K562 (cell line): ENCODE data around the gene SORCS2. TPM values are rescaled to one million over a fixed set of nuclear protein-coding genes. Genes with fewer than 3 reads are reported as not detected.

Experiments used
- ATAC-seq: fragments of 200-7000 bp; cut with Tn5 transposase; 3 replicates; pipeline ENCODE4 v1.9.1; 2020; ENCODE audit warnings: moderate library complexity
- BruUV-seq: library from RNA; stranded (reverse); fragments of 400-500 nt; replicated peaks from 2 replicates; lab custom pipeline; 2021; lab: Mats Ljungman, UMichigan
- CTCF ChIA-PET: fragments of 300-600 bp; formaldehyde crosslinking; extraction: SDS; loops from one replicate; lab custom pipeline; 2021; ENCODE audit warnings: low intra/inter-chr PET ratio; lab: Yijun Ruan, JAX
- POLR2A ChIA-PET: fragments of 300-600, 350-650 bp; sonication (Branson Sonifier 250); formaldehyde crosslinking; extraction: SDS; loops from one replicate; lab custom pipeline; 2021; ENCODE audit warnings: antibody characterized with exemption, inconsistent platforms; lab: Yijun Ruan, JAX
- DNase-seq, 4 experiments: peaks; one replicate each; pipeline versions ENCODE4 v3.0.0 to v3.0.0-alpha.2; 2011 to 2018; ENCODE audit warnings: low spot score in 3 of 4, mixed read lengths in 3 of 4; ENCODE audit errors: extremely low read depth in 1 of 4
- FAIRE-seq: peaks from 2 replicates; lab custom pipeline; 2011; peaks lifted over from hg19 to GRCh38; lab: Jason Lieb, UNC
- H2AFZ ChIP-seq: 2 replicates; pipeline ENCODE4 v1.6.0; 2011; ENCODE audit warnings: low read depth, low read length, control low read depth, inconsistent platforms
- H3K27ac ChIP-seq: fragments of 200-600 bp; 3 replicates; pipeline ENCODE4 v1.8.0; 2011; ENCODE audit warnings: low read depth, mild to moderate bottlenecking, control low read depth, inconsistent platforms, low read length, moderate library complexity, mixed read lengths; ENCODE audit errors: extremely low read depth
- H3K27me3 ChIP-seq, 2 experiments: fragments of 300-600 bp in 1 of 2; 2 replicates in 1 of 2; 3 replicates in 1 of 2; pipeline versions ENCODE4 v1.6.0 to v1.8.0; 2011; ENCODE audit warnings: inconsistent platforms in 2 of 2, low read length in 2 of 2, mild to moderate bottlenecking in 1 of 2, mixed read lengths in 1 of 2, moderate library complexity in 1 of 2; ENCODE audit not compliant: control insufficient read depth in 2 of 2, insufficient read depth in 2 of 2
- H3K36me3 ChIP-seq: fragments of 300-600 bp; 3 replicates; pipeline ENCODE4 v1.8.0; 2011; ENCODE audit warnings: mild to moderate bottlenecking, low read length, inconsistent platforms; ENCODE audit not compliant: control insufficient read depth, insufficient read depth
- H3K4me1 ChIP-seq, 2 experiments: fragments of 200-600 bp in 1 of 2; replicated peaks in 1 of 2; 2 replicates in 1 of 2; 3 replicates in 1 of 2; pipeline versions ENCODE4 v1.5.1 to v1.8.0; 2011; ENCODE audit warnings: inconsistent platforms in 2 of 2, low read length in 2 of 2, mild to moderate bottlenecking in 1 of 2, mixed read lengths in 1 of 2, moderate library complexity in 1 of 2; ENCODE audit not compliant: control insufficient read depth in 2 of 2, insufficient read depth in 2 of 2
- H3K4me2 ChIP-seq: 2 replicates; pipeline ENCODE4 v1.6.1; 2011; ENCODE audit warnings: low read length, control low read depth, inconsistent platforms, mixed read lengths; ENCODE audit not compliant: insufficient read depth
- H3K4me3 ChIP-seq: fragments of 200-600 bp; sonication (generic), shearing (Covaris generic); 2 replicates; pipeline ENCODE4 v1.5.1; 2016; ENCODE audit warnings: control low read depth, inconsistent platforms
- H3K79me2 ChIP-seq: fragments of 200-600 bp; 3 replicates; pipeline ENCODE4 v1.8.0; 2011; ENCODE audit warnings: low read length, inconsistent platforms; ENCODE audit not compliant: control insufficient read depth, insufficient read depth
- H3K9ac ChIP-seq, 2 experiments: 2 replicates each; pipeline versions ENCODE4 v1.6.0 to v1.6.1; 2011; ENCODE audit warnings: low read depth in 2 of 2, low read length in 2 of 2, control low read depth in 1 of 2, inconsistent platforms in 1 of 2, mild to moderate bottlenecking in 1 of 2, mixed read lengths in 1 of 2; ENCODE audit not compliant: insufficient read depth in 1 of 2
- H3K9me1 ChIP-seq: one replicate; pipeline ENCODE4 v1.6.0; 2011; ENCODE audit warnings: inconsistent platforms, mild to moderate bottlenecking, low read length, moderate library complexity; ENCODE audit not compliant: control insufficient read depth, insufficient read depth
- H3K9me3 ChIP-seq: replicated peaks from 2 replicates; pipeline ENCODE4 v1.5.1; 2011; ENCODE audit warnings: low read depth, low read length, inconsistent platforms; ENCODE audit not compliant: control insufficient read depth, insufficient read depth
- H4K20me1 ChIP-seq: replicated peaks from 2 replicates; pipeline ENCODE4 v1.6.1; 2011; ENCODE audit warnings: low read length, inconsistent platforms, mixed read lengths; ENCODE audit not compliant: control insufficient read depth, insufficient read depth
- CREB1 ChIP-seq, 2 experiments: sonication (generic) in 1 of 2; formaldehyde crosslinking in 1 of 2; IDR thresholded peaks; 2 replicates each; pipeline versions ENCODE4 v1.6.1 to v1.8.0; 2012 to 2022; ENCODE audit warnings: inconsistent platforms in 1 of 2, mild to moderate bottlenecking in 1 of 2, missing genetic modification reagents in 1 of 2, moderate library complexity in 1 of 2
- DNMT1 ChIP-seq: fragments of 450-650 bp; IDR thresholded peaks from 2 replicates; pipeline ENCODE4 v1.6.1; 2016; ENCODE audit warnings: antibody characterized with exemption, mild to moderate bottlenecking
- HDGF ChIP-seq: fragments of 450-650 bp; IDR thresholded peaks from 2 replicates; pipeline ENCODE4 v1.6.1; 2016
- NCOA2 ChIP-seq, 2 experiments: fragments of 450-650 bp; IDR thresholded peaks; 2 replicates each; pipeline ENCODE4 v1.6.1; 2018; ENCODE audit warnings: mild to moderate bottlenecking in 2 of 2, moderate library complexity in 1 of 2; ENCODE audit not compliant: partially characterized antibody in 2 of 2
- SMAD1 ChIP-seq: fragments of 150-350 bp; IDR thresholded peaks from 2 replicates; pipeline ENCODE4 v1.6.1; 2014; ENCODE audit warnings: low read length, low read depth; ENCODE audit not compliant: partially characterized antibody
- ZNF133 ChIP-seq: fragments of 250-450 bp; sonication (Bioruptor Pico); IDR thresholded peaks from 2 replicates; pipeline ENCODE4 v1.4.0; 2020; ENCODE audit warnings: mild to moderate bottlenecking
- ZNF23 ChIP-seq: fragments of 250-450 bp; sonication (Bioruptor Pico); IDR thresholded peaks from 2 replicates; pipeline ENCODE4 v1.4.0; 2020; ENCODE audit warnings: mild to moderate bottlenecking
- ZNF639 ChIP-seq, 2 experiments: fragments of 200-800 bp in 1 of 2; sonication (Bioruptor generic) in 1 of 2; sonication (generic) in 1 of 2; formaldehyde crosslinking in 1 of 2; IDR thresholded peaks in 1 of 2; conservative IDR thresholded peaks in 1 of 2; 2 replicates each; pipeline versions ENCODE4 v1.5.0 to v1.6.1; 2016 to 2020; ENCODE audit warnings: missing compliant biosample characterization in 1 of 2, missing genetic modification characterization in 1 of 2, missing genetic modification reagents in 1 of 2
- WGBS: fragments of 100-300 bp; shearing (Covaris generic); methylation state at CpG from one replicate; pipeline ENCODE4 v1.1.6; 2016; ENCODE audit warnings: low coverage, mixed read lengths; ENCODE audit not compliant: insufficient coverage; ENCODE audit errors: missing lambda C conversion rate; 5-methylcytosine and 5-hydroxymethylcytosine counted together
- in situ Hi-C: fragments of 300-500 bp; cut with MboI; formaldehyde crosslinking; loops from 4 replicates; pipeline ENCODE4 v1.15.0; 2018; ENCODE audit warnings: inconsistent platforms, mixed read lengths
- intact Hi-C: fragments of 100-400 bp; cut with micrococcal nuclease; formaldehyde crosslinking; loops from 2 replicates; pipeline ENCODE4 v1.14.2; 2022
- polyA plus RNA-seq, 8 experiments: library from polyadenylated mRNA; depleted of rRNA in 4 of 8; stranded (reverse) in 5 of 8; unstranded in 3 of 8; fragments of >200 nt; fragmentation: Nextera tagmentation in 2 of 8; fragmentation: Illumina TruSeq in 1 of 8; extraction: Ambion mirVana in 2 of 8; extraction: Trizol in 1 of 8; gene quantifications; 2 replicates each; pipeline versions ENCODE4 v1.2.1 to v1.2.3, GENCODE V29; 2011 to 2014; ENCODE audit warnings: inconsistent platforms in 1 of 8, missing spikeins in 1 of 8
- total RNA-seq, 7 experiments: library from RNA; depleted of rRNA in 6 of 7; stranded (reverse); fragments of >200 nt in 6 of 7; fragmentation: Illumina TruSeq in 2 of 7; extraction: Trizol in 2 of 7; gene quantifications; 2 replicates each; pipeline versions ENCODE4 v1.2.1 to v1.2.3, GENCODE V29; 2011 to 2021; ENCODE audit warnings: low replicate concordance in 1 of 7
- TF ChIP-seq, protein P1 (sequence below): fragments of 250-450 bp; sonication (Bioruptor Pico); IDR thresholded peaks from 2 replicates; pipeline ENCODE4 v1.8.0; 2022; ENCODE audit warnings: inconsistent platforms, mild to moderate bottlenecking, moderate library complexity, borderline replicate concordance

The SORCS2 gene
- total and polyA plus RNA-seq, 9 of the 15 experiments (the other 6 are each of a cell fraction or from before 2014, with no cell fraction given), result not detected

- BruUV-seq, result no TSS peak
- CTCF ChIA-PET, result no interaction called here
- Histone ChIP-seq H3K9ac (no peak overlapping the region; a peak in 1 of 4 replicates), H3K9me3 (no peaks in the 10 kb centered on the region), H4K20me1 (peaks cover 21% of the 10 kb centered on the region; the same call in 1 of the 2 replicates), H3K9me1 (no peaks in the 10 kb centered on the region), H3K4me2 (no peak overlapping the region), H3K27me3 (peaks cover 5 to 64% of the 10 kb centered on the region in 2 experiments; a peak in 4 of 5 replicates), H3K4me3 (no peak overlapping the region), H2AFZ (no peak overlapping the region), H3K36me3 (no peaks in the 10 kb centered on the region), H3K27ac (no peak overlapping the region), H3K4me1 (no peaks in the 10 kb centered on the region), H3K79me2 (no peaks in the 10 kb centered on the region)
- in situ Hi-C loops, result no loop called here
- FAIRE-seq (no peak), DNase-seq (no peak), ATAC-seq (no peak)
- WGBS, result 3% methylated on average over 24 of the region's 24 CpGs
- POLR2A ChIA-PET, result interaction anchor here (0.6 kb wide), 3 partner anchors 41 to 1659 kb away, joined by 3 to 4 read pairs (median 3); no protein-coding TSS in a partner anchor
- intact Hi-C loops, result no loop called here
- no peak for TF ChIP-seq ZNF133 (CRISPR knock-in tag)
- TF ChIP-seq, protein P1, sequence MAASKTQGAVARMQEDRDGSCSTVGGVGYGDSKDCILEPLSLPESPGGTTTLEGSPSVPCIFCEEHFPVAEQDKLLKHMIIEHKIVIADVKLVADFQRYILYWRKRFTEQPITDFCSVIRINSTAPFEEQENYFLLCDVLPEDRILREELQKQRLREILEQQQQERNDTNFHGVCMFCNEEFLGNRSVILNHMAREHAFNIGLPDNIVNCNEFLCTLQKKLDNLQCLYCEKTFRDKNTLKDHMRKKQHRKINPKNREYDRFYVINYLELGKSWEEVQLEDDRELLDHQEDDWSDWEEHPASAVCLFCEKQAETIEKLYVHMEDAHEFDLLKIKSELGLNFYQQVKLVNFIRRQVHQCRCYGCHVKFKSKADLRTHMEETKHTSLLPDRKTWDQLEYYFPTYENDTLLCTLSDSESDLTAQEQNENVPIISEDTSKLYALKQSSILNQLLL, result no peak
- TF ChIP-seq SMAD1, result no peak
- TF ChIP-seq DNMT1, result no peak
- no peak for TF ChIP-seq ZNF23 (CRISPR knock-in tag)
- no peak for TF ChIP-seq NCOA2 (IDR thresholded peaks at IDR 0.05; ENCODE audit: partially characterized antibody in 2 of 2)
- no peak for TF ChIP-seq CREB1 (IDR thresholded peaks at IDR 0.05)
- no peak for TF ChIP-seq CREB1 (CRISPR knock-in tag; IDR thresholded peaks at IDR 0.05)
- no peak for TF ChIP-seq ZNF639 (CRISPR knock-in tag; conservative IDR thresholded peaks at IDR 0.05 in 1 of 2, IDR thresholded peaks at IDR 0.05 in 1 of 2)
- TF ChIP-seq HDGF, result no peak
These were observed 326.7 kb downstream of the SORCS2 start for GRCh38 chr4:7518871-7519637.
